ENCODE data around the gene PNKD.

DNA sequence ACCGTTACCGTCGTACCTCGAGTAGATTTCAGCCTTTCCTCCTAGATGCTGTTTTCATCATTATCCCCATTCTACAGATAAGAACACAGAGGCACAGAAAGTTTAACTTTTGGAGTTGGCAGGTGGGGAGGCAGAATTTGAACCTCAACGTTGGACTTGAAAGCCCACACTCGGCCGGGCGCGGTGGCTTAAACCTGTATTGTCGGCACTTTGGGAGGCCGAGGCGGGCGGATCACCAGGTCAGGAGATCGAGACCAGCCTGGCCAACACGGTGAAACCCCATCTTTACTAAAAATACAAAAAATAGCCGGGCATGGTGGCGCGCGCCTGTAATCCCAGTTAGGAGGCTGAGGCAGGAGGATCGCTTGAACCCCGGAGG, 97.8 kb downstream of the PNKD start:
- no peak for TF ChIP-seq POLR2A (IDR thresholded peaks at IDR 0.05)
- TF ChIP-seq, protein P1, sequence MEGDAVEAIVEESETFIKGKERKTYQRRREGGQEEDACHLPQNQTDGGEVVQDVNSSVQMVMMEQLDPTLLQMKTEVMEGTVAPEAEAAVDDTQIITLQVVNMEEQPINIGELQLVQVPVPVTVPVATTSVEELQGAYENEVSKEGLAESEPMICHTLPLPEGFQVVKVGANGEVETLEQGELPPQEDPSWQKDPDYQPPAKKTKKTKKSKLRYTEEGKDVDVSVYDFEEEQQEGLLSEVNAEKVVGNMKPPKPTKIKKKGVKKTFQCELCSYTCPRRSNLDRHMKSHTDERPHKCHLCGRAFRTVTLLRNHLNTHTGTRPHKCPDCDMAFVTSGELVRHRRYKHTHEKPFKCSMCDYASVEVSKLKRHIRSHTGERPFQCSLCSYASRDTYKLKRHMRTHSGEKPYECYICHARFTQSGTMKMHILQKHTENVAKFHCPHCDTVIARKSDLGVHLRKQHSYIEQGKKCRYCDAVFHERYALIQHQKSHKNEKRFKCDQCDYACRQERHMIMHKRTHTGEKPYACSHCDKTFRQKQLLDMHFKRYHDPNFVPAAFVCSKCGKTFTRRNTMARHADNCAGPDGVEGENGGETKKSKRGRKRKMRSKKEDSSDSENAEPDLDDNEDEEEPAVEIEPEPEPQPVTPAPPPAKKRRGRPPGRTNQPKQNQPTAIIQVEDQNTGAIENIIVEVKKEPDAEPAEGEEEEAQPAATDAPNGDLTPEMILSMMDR (IDR thresholded peaks at IDR 0.05) = no peak

Data from Peyer's patch (tissue), 4 donors.